AG04450 (cell line): Measurements from ENCODE around the gene RCC1. TPM values are rescaled to one million over a fixed set of nuclear protein-coding genes. Genes with fewer than 3 reads are reported as not detected.
"Not testable (repeated sequence)": the region's sequence is repeated elsewhere in the genome, so short reads cannot be mapped to it uniquely, and the experiment has no call there.

Experiments used
- CTCF ChIA-PET: fragments of 300-600, 350-600 bp; formaldehyde crosslinking; extraction: SDS; loops from one replicate; lab custom pipeline; 2022; ENCODE audit warnings: antibody characterized with exemption, inconsistent platforms; lab: Charles Lee
- POLR2A ChIA-PET: fragments of 350-600 bp; formaldehyde crosslinking; extraction: SDS; loops from one replicate; lab custom pipeline; 2021; ENCODE audit warnings: antibody characterized with exemption, inconsistent platforms; lab: Yijun Ruan, JAX
- DNase-seq: peaks from one replicate; pipeline ENCODE4 v3.0.0-alpha.2; 2011; ENCODE audit warnings: low read depth, low spot score
- H3K27ac ChIP-seq: one replicate; pipeline ENCODE4 v1.5.1; 2012; ENCODE audit warnings: low read depth, low read length, control low read depth
- H3K27me3 ChIP-seq: one replicate; pipeline ENCODE4 v1.6.0; 2012; ENCODE audit warnings: low read length; ENCODE audit not compliant: control insufficient read depth, insufficient read depth
- H3K4me3 ChIP-seq: 2 replicates; pipeline ENCODE4 v1.5.1; 2011; ENCODE audit warnings: mild to moderate bottlenecking, low read depth, low read length, control low read depth
- H3K9me3 ChIP-seq: 2 replicates; pipeline ENCODE4 v1.5.1; 2012; ENCODE audit warnings: low read length; ENCODE audit not compliant: control insufficient read depth, insufficient read depth
- CTCF ChIP-seq: IDR thresholded peaks from 2 replicates; pipeline ENCODE4 v1.5.1; 2011; ENCODE audit warnings: low read depth, low read length, control low read depth, inconsistent platforms
- polyA plus RNA-seq: library from polyadenylated mRNA; depleted of rRNA; stranded (reverse); fragments of >200 nt; gene quantifications from 2 replicates; pipeline ENCODE4 v1.2.3, GENCODE V29; 2011

RCC1 gene
- polyA plus RNA-seq, 1 experiment = 22.4 TPM

- peak overlapping the region; percentile 85 for H3K27ac ChIP-seq
- ChIA-PET CTCF (interaction anchor here (2.7 to 2.9 kb wide), 2 partner anchors 7 to 93 kb away, joined by 8 read pairs; no protein-coding TSS in a partner anchor), POLR2A (interaction anchor here (0.6 to 2.3 kb wide), 10 partner anchors 8 to 274 kb away, joined by 3 to 13 read pairs (median 4); partner anchors contain the start of gene ATP5IF1)
- no peak for DNase-seq
- TF ChIP-seq CTCF = no peak
- peak overlapping the region; percentile 95 for H3K4me3 ChIP-seq
- H3K27me3 ChIP-seq = no peaks in the 10 kb centered on the region
- no peaks in the 10 kb centered on the region for H3K9me3 ChIP-seq
Observed at GRCh38 chr1:28509705-28510272, 3.9 kb downstream of the RCC1 start.

- no peak for DNase-seq
- Histone ChIP-seq H3K27ac (peak overlapping the region; percentile 85), H3K9me3 (no peaks in the 10 kb centered on the region), H3K27me3 (no peaks in the 10 kb centered on the region), H3K4me3 (peak overlapping the region; percentile 95)
- ChIA-PET POLR2A (interaction anchor here (0.6 to 7.5 kb wide), 10 partner anchors 8 to 275 kb away, joined by 3 to 46 read pairs (median 5); partner anchors contain the start of gene ATP5IF1), CTCF (interaction anchor here (2.9 kb wide), 1 partner anchor 92 kb away, joined by 8 read pairs; no protein-coding TSS in a partner anchor)
- no peak for TF ChIP-seq CTCF
Observed at GRCh38 chr1:28510273-28510969, 4.6 kb downstream of the RCC1 start.

- DNase-seq = no peak
- Histone ChIP-seq H3K27me3 (no peaks in the 10 kb centered on the region), H3K27ac (peak overlapping the region; percentile 85), H3K9me3 (no peaks in the 10 kb centered on the region), H3K4me3 (no peak overlapping the region)
- POLR2A ChIA-PET = interaction anchor here (0.6 to 7.5 kb wide), 6 partner anchors 71 to 226 kb away, joined by 3 to 46 read pairs (median 4); partner anchors contain the start of gene YTHDF2
- no peak for TF ChIP-seq CTCF
- CTCF ChIA-PET = no interaction called here
Observed at GRCh38 chr1:28510970-28511440, 5.2 kb downstream of the RCC1 start.

- Histone ChIP-seq H3K4me3 (no peak overlapping the region), H3K9me3 (no peaks in the 10 kb centered on the region), H3K27ac (peak overlapping the region; percentile 11), H3K27me3 (no peaks in the 10 kb centered on the region)
- TF ChIP-seq CTCF = no peak
- CTCF ChIA-PET = interaction anchor here (1.3 to 2.4 kb wide), 2 partner anchors 152 to 263 kb away, joined by 3 to 7 read pairs; no protein-coding TSS in a partner anchor
- POLR2A ChIA-PET = interaction anchor here (0.7 to 7.5 kb wide), 4 partner anchors 70 to 263 kb away, joined by 4 to 46 read pairs (median 8); partner anchors contain the start of gene MED18
- DNase-seq = no peak
Observed at GRCh38 chr1:28512058-28512611, 6.3 kb downstream of the RCC1 start.

GRCh38 chr1:28514445-28514933, 8.6 kb downstream of the RCC1 start:
- ChIA-PET POLR2A (interaction anchor here (0.6 to 7.5 kb wide), 9 partner anchors 9 to 296 kb away, joined by 3 to 46 read pairs (median 4); partner anchors contain the start of gene RCC1), CTCF (interaction anchor here (2.4 kb wide), 1 partner anchor 266 kb away, joined by 7 read pairs; no protein-coding TSS in a partner anchor)
- not testable (repeated sequence) for H3K27ac ChIP-seq

More at GRCh38 chr1:28514445-28514933, 8.6 kb downstream of the RCC1 start:
- H3K9me3 ChIP-seq, H3K4me3 ChIP-seq, H3K27me3 ChIP-seq, DNase-seq: not testable (repeated sequence)
